KBM-7 (cell line): ENCODE measurements around the gene RNF31.

Experiments
- DNase-seq: peaks from one replicate; pipeline ENCODE4 v3.0.0-alpha.2; 2015
- in situ Hi-C: fragments of 300-500 bp; cut with MboI; formaldehyde crosslinking; loops from 2 replicates; pipeline ENCODE4 v1.14.3; 2020; ENCODE audit warnings: low sequenced_read_pairs, low pct_unique_long_range_greater_than_20kb, mixed read lengths

RNF31 gene

DNA sequence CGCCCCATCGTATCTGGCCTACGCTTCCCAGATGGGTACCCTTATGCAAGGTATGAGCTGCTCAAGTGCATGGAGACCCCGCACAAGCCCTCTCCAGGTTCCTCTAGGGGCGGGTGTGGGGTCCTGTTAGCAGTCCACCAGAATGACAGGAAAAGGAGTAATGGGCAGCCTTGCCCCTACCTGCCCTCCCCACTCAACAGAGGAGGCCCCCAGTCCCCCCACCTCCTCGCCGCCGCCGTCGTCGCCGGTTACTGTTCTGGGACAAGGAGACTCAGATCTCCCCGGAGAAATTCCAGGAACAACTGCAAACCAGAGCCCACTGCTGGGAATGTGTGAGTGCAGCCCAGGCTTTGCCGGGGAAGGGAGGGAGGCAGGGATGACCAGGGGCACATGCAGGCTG, 30.6 kb downstream of the RNF31 start:
- in situ Hi-C loops: no loop called here
- DNase-seq: no peak

DNA sequence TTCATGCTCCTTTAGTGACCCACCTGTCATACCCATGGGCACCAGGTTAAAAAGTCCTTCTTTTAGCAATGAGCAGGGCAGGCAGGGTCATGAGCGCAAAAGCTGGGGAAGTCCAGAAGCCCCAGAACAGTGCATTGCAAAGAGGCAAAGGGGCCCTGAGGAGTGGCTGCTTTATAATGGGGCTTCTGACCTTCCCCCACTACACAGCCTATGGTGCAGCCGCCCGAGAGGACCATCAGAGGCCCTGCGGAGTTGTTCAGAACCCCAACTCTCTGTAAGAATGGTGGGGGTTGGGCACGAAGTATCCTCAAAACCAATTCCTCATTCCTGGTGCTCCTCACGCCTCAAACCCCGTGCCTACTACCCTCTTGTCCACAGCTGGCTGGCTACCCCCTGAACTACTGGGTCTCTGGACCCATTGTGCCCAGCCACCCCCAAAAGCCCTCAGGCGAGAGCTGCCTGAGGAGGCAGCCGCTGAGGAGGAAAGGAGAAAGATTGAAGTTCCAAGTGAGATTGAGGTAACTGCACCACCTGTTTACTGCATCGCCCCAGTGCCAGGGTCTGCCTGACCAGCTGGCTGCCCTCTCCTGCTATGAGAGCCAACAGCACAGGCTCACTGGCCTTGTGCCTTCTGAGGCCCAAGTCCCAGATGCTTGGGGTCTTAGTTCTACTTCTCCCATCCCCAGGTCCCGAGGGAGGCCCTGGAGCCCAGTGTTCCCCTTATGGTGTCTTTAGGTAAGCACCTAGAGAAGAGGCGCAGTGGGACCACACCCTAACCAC, 31.3 kb downstream of the RNF31 start:
- no peak for DNase-seq
- in situ Hi-C loops: no loop called here

DNA sequence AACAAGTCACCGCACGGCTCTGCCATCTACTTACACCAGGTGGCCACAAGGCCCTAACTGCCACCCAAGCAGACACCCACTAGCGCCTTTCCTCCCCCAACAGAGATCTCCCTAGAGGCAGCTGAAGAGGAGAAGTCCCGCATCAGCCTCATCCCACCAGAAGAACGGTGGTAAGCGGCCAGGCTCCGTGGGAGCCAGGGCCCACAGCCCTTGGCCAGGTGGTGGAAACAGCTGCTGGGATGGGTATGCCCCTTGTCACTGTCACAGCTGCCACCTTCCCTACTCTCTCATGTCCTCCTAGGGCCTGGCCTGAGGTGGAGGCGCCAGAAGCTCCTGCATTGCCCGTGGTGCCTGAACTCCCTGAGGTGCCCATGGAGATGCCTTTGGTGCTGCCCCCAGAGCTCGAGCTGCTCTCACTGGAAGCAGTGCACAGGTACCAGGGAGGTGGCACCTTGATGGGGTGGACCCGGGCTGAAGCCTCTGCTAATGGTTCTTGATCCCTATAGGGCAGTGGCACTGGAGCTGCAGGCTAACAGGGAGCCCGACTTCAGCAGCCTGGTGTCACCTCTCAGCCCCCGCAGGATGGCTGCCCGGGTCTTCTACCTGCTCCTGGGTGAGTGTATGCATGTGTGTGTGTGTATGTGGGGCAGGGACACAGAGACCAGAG, 32.1 kb downstream of the RNF31 start:
- no peak for DNase-seq
- in situ Hi-C loops: no loop called here

- DNase-seq: no peak
- in situ Hi-C loops: no loop called here
Observed at GRCh38 chr14:24179961-24180796, 32.9 kb downstream of the RNF31 start.

DNA sequence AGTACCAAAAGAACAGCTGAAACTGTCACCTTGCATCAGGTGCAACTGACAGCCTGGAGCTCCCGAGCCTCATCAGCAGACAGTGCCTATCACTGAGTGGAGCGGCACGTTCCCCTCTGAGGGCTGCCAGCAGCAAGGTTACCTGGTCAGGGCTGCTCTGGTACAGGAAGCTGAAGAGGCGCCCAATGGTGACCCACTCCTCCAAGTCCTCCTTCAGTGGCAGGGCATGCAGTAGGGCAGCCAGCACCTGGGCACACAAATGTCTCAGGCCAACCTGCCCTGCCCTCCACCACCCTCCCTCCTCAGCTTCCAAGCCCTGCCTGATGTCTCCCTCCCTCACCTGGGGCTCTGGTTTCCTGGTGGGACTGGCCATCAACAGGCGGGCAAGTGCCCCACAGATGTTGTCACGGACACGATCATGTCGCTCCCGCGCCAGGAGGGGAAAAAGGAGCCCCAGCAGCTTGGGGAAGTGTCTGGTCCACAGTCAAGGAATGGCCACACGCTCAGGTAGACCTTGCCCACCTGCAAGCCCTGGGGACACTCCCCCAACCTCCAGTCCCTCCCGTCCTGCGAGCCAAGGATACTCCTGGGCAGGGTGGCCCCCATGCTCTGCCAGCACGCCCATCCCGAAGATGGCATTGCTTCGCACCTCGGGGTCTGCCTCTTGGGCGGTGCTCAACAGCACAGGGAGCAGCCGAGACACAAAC, 34.2 kb downstream of the RNF31 start:
- DNase-seq: no peak
- in situ Hi-C loops: no loop called here

- in situ Hi-C loops: no loop called here
- no peak for DNase-seq
Observed at GRCh38 chr14:24182110-24182882, 35.0 kb downstream of the RNF31 start.

DNA sequence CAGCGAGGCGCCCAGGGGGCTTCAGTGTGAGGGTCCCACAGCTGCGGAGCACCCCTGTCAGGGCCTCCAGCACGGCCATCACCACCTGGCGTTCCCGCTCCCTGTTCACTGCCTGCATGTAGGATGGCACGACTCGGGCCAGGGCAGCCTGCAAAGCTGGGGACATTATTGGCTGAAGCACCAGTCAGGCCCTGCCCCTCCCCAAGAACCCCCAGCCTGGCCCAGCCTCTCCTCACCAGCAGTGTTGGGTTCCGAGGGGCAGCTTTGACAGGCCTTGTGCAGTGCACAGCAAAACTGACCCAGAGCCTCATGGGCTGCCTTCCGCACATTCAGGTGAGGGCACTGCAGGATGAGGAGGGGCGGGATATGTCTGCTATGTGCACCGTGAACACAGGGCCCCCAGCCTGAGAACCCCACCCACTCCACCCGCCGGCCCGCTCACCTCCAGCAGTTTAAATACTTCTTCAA, 35.8 kb downstream of the RNF31 start:
- in situ Hi-C loops: no loop called here
- no peak for DNase-seq

DNA sequence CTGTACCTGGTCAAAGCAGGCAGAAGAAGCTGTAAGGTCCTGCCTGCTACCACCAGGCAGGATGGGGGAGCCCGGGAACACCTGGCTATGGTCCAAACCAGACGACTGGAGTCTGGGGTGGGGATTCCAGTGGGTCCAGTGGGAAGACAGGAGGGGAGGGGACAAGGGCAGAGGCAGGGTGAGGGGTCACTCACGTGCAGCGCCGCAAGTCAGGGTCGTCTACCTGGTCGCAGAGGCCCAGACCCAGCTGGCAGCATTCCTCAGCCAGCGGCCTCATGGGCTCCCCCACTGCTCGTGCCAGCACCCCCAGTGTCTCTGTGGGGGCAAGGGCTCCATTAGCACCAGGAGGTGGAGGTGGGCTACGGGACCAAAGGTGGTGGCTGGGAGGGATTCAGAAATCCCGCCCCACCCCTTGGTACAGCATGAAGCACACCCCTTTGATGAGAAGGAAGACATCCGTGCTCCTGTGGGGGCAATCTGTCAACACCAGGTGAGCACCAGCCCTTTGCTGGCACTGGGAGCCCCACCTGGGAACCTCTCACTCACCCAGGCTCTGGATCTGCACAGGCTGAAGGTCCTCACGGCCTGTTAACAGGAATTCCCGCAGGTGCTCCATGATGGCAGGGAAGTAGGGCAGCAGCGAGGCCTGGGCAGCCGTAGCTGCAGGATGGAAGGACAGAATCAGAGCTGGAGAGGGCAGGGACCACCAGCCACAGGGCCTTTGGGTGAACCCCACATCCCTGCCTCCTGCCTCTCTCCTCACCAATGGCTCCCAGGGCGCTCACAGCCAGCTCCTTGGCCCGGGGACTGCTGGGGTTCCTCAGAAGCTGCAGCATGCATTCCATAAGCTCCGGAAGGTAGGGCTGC, 37.0 kb downstream of the RNF31 start:
- in situ Hi-C loops: no loop called here
- DNase-seq: no peak

DNA sequence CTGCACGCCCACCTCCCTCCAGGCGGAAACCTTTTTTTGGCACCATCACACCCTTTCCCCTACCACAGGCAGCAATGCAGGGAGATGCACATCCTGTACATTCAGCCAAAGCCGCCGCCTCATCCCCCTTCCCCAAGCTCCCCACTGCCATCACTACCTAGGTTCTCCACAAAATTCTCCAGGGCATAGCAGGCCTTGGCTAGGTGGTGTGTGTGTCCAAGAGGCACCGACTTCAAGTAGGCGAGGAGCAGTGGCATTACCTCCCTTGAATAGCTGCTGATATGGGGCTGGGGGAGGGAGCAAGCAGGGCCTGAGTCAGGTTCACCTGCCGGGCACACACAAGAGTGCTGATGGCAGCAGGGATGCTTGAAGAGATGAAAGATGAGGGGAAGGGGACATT, 37.7 kb downstream of the RNF31 start:
- no peak for DNase-seq
- in situ Hi-C loops: no loop called here

DNA sequence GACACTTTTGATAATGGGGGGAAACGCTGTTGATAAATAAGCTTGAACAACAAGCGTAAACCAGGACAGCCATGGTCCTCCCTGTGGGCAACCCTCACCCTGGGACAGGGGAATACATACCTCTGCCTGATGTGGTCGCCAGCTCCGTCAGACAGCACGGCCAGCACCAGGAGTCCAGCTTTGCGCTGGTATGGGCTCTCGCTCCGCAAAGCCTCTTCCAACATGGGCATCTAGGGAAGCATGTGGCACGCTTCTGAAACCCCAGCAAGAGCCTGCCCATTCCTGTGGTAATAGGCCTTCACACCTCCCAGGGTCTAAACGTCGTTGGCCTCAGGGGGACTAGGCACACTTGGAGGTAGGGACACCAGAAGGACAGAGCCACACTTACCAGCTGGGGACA, 38.4 kb downstream of the RNF31 start:
- DNase-seq: no peak
- in situ Hi-C loops: no loop called here

- DNase-seq: no peak
- in situ Hi-C loops: no loop called here
Observed at GRCh38 chr14:24186831-24187538, 39.7 kb downstream of the RNF31 start.

GRCh38 chr14:24187539-24187915, 40.2 kb downstream of the RNF31 start:
- in situ Hi-C loops: no loop called here
- no peak for DNase-seq

DNA sequence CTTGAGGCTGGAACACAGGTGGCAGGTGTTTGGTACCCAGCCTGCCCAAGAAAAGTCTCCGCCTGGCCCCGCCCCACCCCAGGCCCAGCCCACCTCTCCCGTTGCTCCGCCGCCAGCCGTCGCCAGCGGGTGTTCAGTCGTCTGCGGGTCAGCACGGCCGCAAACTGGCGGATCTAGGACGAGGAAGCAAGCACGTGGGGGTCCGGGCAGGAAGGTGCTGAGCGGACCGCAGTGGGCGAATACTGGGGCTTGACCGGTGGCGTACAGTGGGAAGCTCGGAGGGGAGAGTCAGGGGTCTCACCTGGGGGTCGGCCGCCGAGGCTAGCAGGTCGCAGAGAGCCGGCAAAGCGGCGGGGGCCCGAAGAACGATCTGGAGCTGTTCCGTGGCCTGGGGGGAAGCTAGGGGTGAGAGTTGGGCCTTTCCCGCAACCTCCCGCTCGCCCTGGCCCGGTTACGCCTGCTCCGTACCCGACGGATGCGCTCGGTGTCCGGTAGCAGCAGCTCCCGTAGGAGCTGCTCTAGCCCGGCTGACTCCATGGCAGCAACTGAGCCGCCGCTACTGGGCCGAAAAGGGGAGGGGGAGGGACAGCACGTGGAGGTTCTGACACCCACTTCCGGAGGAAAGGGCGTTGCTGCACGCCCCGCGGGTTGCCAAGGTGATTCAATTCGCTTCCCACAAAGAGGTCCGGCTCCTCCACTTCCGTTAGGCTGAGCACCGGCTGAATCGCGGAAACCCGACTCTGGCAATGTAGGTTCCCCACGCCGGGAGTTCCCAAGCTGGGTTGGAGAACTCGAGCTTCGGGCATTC, 41.2 kb downstream of the RNF31 start, which contains the start of gene IPO4:
Gene IPO4 (minus strand): TSS at position 566 of the 808 bp plus-strand sequence. CDS start 29 bp downstream, at position 537.
- in situ Hi-C loops: no loop called here
- peak; percentile 96 for DNase-seq

DNA sequence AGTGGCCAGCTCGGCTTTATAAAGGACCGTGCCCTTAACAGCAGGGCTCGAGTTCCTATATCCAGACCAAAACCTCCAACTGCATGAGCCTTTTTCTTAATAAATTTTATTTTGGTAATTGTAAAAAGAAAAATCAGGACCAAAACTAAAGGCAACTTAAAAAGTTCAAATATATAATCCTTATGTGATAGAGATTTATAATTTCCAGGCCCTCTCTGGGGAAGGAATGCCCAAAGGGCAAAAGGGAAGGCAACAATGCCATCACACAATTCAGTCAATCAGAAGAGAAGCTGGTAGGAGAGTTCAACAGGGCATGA, 41.7 kb downstream of the RNF31 start:
- in situ Hi-C loops: no loop called here
- no peak for DNase-seq

DNA sequence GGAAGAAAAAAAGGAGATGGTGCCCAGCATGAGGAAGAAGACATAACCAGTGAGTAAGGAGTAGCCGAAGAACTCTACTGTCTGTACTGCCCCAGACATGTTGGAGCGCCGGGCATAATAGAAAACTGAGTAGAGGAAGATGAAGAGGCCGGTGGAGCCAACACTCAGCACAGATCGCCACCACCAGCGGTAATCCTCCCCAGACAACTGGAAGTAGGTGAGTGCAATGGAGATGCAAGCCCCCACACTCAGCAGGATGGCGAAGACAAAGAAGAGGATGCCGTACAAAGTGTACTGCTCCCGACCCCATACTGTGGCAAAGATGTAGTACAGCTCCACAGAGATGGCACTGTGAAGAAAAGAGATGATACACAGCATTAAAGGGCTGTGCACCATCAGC, 42.2 kb downstream of the RNF31 start:
- DNase-seq: no peak
- in situ Hi-C loops: no loop called here

GRCh38 chr14:24190416-24190815, 43.1 kb downstream of the RNF31 start:
- in situ Hi-C loops: no loop called here
- DNase-seq: no peak

DNA sequence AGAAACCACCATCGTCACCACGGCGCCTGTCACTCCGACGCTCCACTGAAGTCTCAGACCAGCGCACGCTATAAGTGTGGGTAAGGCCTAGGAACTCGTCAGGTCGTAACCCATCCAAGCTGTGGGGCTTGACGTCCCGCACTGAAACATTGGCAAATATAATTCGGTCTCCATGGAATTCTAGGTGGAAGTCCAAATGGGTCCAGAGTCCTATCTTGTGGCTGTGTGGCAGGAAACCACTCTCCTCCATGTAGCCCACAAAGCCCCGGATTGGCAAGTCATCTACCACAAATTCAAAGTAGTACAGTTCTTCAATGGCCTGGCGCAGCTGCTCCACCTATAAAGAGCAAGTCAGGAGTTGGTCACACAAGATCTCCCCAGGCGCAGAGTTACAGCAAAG, 45.6 kb downstream of the RNF31 start:
- DNase-seq: no peak
- in situ Hi-C loops: no loop called here
